ENCODE data around the gene CA10. TPM values are rescaled to one million over a fixed set of nuclear protein-coding genes. Genes with fewer than 3 reads are reported as not detected.

CA10 gene
- total RNA-seq, 1 donor from 2014 or later, result 2.2 TPM

DNA sequence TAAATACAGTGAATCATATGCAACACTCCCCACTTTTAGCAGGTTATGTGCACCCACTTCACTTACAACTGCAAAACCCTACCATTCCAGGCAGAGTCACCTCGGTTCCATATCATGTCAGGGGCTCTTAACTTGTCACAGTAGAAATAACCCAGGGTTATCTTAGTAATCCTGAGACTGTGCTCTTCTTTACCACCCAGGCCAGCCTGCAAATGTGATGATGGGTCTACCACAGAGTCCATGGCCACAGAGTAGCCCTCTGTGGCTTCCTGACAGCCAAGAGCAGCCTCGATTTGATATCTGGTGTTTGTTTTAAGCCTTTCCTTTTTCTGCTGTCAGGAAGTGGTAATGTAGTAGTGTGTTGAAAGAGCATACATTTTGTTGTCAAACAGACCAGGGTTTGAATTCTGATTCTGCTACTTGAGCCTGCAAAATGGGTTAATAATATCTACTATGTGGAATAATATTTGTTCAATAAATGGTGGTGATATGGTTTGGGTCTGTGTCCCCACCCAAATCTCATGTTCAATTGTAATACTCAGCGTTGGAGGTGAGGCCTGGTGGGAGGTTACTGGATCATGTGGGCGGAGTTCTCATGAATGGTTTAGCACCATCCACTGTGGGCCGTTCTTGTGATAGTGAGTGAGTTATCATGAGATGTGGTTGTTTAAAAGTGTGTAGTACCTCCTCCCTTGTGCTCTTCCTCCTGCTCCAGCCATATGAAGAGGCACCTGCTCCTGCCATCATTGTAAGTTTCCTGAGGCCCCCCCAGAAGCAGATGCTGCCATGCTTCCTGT lies 481.6 kb downstream of the CA10 start:
- Mint-ChIP-seq H3K4me3 (no peak overlapping the region), H3K36me3 (no peaks in the 10 kb centered on the region), H3K27me3 (peaks cover 22% of the 10 kb centered on the region), H3K27ac (no peak overlapping the region), H3K9me3 (no peaks in the 10 kb centered on the region), H3K4me1 (ENCODE audit: unreplicated experiment) (peaks cover 8% of the 10 kb centered on the region)
- TF ChIP-seq, protein P1, sequence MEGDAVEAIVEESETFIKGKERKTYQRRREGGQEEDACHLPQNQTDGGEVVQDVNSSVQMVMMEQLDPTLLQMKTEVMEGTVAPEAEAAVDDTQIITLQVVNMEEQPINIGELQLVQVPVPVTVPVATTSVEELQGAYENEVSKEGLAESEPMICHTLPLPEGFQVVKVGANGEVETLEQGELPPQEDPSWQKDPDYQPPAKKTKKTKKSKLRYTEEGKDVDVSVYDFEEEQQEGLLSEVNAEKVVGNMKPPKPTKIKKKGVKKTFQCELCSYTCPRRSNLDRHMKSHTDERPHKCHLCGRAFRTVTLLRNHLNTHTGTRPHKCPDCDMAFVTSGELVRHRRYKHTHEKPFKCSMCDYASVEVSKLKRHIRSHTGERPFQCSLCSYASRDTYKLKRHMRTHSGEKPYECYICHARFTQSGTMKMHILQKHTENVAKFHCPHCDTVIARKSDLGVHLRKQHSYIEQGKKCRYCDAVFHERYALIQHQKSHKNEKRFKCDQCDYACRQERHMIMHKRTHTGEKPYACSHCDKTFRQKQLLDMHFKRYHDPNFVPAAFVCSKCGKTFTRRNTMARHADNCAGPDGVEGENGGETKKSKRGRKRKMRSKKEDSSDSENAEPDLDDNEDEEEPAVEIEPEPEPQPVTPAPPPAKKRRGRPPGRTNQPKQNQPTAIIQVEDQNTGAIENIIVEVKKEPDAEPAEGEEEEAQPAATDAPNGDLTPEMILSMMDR (conservative IDR thresholded peaks at IDR 0.05), result no peak
- DNase-seq (ENCODE audit: extremely low spot score, unreplicated experiment), result no peak

DNA sequence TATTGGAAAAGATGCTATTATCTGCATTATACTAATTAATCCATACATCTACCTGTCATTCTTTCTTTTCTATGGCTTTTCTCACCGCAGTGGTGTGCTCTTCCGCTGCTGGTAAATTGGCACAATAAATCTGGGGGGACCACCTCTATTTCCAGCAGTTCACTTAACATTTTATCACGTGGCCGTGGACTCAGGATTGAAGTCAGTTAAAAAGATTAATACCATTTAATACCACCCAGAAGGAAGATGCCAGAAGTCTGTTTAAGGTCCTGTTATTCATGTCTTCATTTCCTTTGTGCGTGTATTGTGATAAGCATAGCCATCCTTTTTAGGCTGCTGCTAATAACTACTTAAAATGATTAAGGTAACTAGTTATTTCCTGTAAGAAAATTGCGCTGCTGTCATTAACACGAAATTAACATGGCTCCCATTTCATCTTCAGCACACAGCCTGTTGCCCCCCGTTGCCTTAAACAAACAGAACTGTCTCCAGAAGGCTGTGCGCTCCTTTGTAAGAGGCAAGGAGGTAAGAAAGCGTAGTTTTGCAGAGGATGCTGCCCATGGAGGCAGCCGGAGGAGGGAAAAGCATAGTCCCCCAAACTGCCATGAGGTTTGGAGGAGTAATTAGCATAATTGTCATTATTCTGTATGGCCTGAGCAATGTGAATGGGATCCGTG lies 483.8 kb downstream of the CA10 start:
- no peak overlapping the region for H3K27ac Mint-ChIP-seq
- no peak overlapping the region for H3K4me3 Mint-ChIP-seq
- H3K4me1 Mint-ChIP-seq (ENCODE audit: unreplicated experiment), result peaks cover 8% of the 10 kb centered on the region
- no peak for DNase-seq (ENCODE audit: extremely low spot score, unreplicated experiment)
- H3K27me3 Mint-ChIP-seq, result peaks cover 21% of the 10 kb centered on the region
- TF ChIP-seq, protein P1 (conservative IDR thresholded peaks at IDR 0.05), result no peak
- no peaks in the 10 kb centered on the region for H3K36me3 Mint-ChIP-seq
- no peaks in the 10 kb centered on the region for H3K9me3 Mint-ChIP-seq

DNA sequence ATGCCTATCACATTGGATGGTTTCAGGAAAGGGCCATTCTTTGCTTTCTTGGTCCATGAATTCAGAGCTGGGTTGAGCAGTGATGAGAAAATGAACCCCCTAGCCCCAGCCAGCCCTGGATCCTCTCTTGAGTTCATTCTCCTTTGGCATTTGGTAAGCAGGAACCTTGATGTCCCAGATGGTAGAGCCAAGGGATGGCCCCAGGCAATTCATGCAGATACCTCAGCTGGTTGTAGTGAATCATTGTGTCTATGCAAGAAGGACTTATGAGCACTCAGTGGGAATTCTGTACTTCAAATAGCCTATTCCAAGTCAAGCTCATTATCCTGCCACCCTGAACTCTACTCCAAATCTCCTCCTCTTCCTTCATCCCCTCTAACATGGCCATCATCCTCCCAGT lies 485.4 kb downstream of the CA10 start:
- Mint-ChIP-seq H3K9me3 (no peaks in the 10 kb centered on the region), H3K4me1 (ENCODE audit: unreplicated experiment) (peaks cover 8% of the 10 kb centered on the region), H3K27ac (no peak overlapping the region), H3K4me3 (no peak overlapping the region), H3K27me3 (peaks cover 21% of the 10 kb centered on the region), H3K36me3 (no peaks in the 10 kb centered on the region)
- DNase-seq (ENCODE audit: extremely low spot score, unreplicated experiment), result no peak
- TF ChIP-seq, protein P1 (conservative IDR thresholded peaks at IDR 0.05), result no peak

DNA sequence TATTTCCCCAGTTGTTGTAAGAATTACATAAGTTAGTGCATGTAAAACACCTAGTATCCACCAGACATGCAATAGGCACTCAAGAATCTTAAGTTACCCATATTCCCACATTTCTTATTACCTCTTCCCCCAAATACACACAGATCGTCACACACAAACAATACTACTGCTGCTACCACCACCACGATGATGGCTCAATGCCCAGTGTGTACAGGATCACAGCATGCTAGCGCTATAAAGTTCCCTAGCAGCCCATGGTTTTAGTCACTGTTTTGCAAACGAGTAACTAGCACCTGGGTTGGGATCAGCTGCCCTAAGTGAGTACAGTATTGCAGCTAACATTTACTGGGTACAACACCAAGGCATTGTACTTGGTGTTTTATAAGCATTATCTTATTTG lies 486.4 kb downstream of the CA10 start:
- Mint-ChIP-seq H3K4me3 (no peak overlapping the region), H3K36me3 (no peaks in the 10 kb centered on the region), H3K9me3 (no peaks in the 10 kb centered on the region), H3K4me1 (ENCODE audit: unreplicated experiment) (peaks cover 8% of the 10 kb centered on the region), H3K27me3 (peaks cover 22% of the 10 kb centered on the region), H3K27ac (no peak overlapping the region)
- TF ChIP-seq, protein P1 (conservative IDR thresholded peaks at IDR 0.05), result no peak
- DNase-seq (ENCODE audit: extremely low spot score, unreplicated experiment), result no peak

DNA sequence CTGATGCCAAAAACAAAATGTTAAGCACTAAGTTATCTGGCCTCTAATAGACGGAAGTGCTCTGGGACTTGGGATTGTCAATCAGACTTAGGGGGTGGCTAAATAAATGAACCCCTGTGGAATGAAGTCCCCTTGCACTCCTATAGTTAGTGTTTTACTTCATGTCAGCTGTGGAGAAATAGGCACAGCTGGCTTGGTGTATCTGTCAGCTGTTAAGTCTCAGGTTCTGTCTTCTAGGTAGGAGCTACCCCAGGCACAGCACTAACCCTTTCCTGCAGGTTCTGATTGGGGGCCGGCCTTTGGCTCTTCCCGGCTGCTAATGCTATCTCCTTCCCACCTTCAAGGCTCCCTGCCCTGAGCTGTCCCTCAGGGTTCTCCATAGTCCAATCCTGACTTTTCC lies 487.6 kb downstream of the CA10 start:
- H3K27me3 Mint-ChIP-seq, result peaks cover 27% of the 10 kb centered on the region
- no peaks in the 10 kb centered on the region for H3K36me3 Mint-ChIP-seq
- no peak for DNase-seq (ENCODE audit: extremely low spot score, unreplicated experiment)
- H3K4me3 Mint-ChIP-seq, result no peak overlapping the region
- peaks cover 8% of the 10 kb centered on the region for H3K4me1 Mint-ChIP-seq (ENCODE audit: unreplicated experiment)
- H3K27ac Mint-ChIP-seq, result no peak overlapping the region
- TF ChIP-seq, protein P1 (conservative IDR thresholded peaks at IDR 0.05), result no peak
- no peaks in the 10 kb centered on the region for H3K9me3 Mint-ChIP-seq

Data from type B pancreatic cell (in vitro differentiated cells).